Sigmoid colon (tissue), 7 donors: ENCODE measurements around the gene FUT7. TPM values are rescaled to one million over a fixed set of nuclear protein-coding genes. Genes with fewer than 3 reads are reported as not detected.
A peak's percentile ranks its signal among the peaks of the same experiment; 100 is the strongest.

ENCODE experiments used
- DNase-seq: peaks from one replicate; pipeline ENCODE4 v3.0.0-alpha.2; 2019
- H3K27ac ChIP-seq, 4 donors: fragments of 200-600 bp; sonication (generic); one replicate each; pipeline ENCODE4 v1.5.1; 2016 to 2019; ENCODE audit warnings: mild to moderate bottlenecking in 1 of 4
- H3K27me3 ChIP-seq, 3 donors: fragments of 200-600 bp; sonication (generic); one replicate each; pipeline ENCODE4 v1.5.1; 2019; ENCODE audit warnings: mild to moderate bottlenecking in 1 of 3
- H3K36me3 ChIP-seq, 4 donors: fragments of 200-600 bp; sonication (generic); one replicate each; pipeline ENCODE4 v1.5.1; 2016 to 2019
- H3K4me1 ChIP-seq, 4 donors: fragments of 200-600 bp; sonication (generic); one replicate each; pipeline ENCODE4 v1.5.1; 2017 to 2019
- H3K4me3 ChIP-seq, 4 donors: fragments of 200-600 bp; sonication (generic); one replicate each; pipeline ENCODE4 v1.5.1; 2017 to 2019; ENCODE audit warnings: mild to moderate bottlenecking in 2 of 4, moderate library complexity in 1 of 4
- H3K9me3 ChIP-seq, 4 donors: fragments of 200-600 bp in 3 of 4; sonication (generic) in 3 of 4; one replicate each; pipeline versions ENCODE4 v1.5.1 to v1.6.1; 2013 to 2019
- CTCF ChIP-seq, 4 experiments: fragments of 450-650 bp in 3 of 4; fragments of 200-600 bp in 1 of 4; IDR thresholded peaks; one replicate each; pipeline ENCODE4 v1.5.1; 2016 to 2019; ENCODE audit warnings: antibody characterized with exemption in 4 of 4, mild to moderate bottlenecking in 3 of 4, moderate library complexity in 2 of 4
- EP300 ChIP-seq, 4 donors: sonication (generic); formaldehyde crosslinking; IDR thresholded peaks; one replicate each; pipeline ENCODE4 v1.6.1; 2017; ENCODE audit warnings: antibody characterized with exemption in 4 of 4
- POLR2A ChIP-seq, 2 donors: fragments of 450-650 bp; IDR thresholded peaks; one replicate each; pipeline ENCODE4 v1.6.1; 2016; ENCODE audit warnings: antibody characterized with exemption in 2 of 2, mild to moderate bottlenecking in 2 of 2, moderate library complexity in 2 of 2
- POLR2AphosphoS5 ChIP-seq, 4 donors: sonication (generic); formaldehyde crosslinking; IDR thresholded peaks; one replicate each; pipeline ENCODE4 v1.6.1; 2017; ENCODE audit warnings: antibody characterized with exemption in 4 of 4
- WGBS, 2 donors: extraction: QIAGEN DNeasy Blood & Tissue Kit; methylation state at CpG; one replicate each; pipeline ENCODE4 v1.1.7; 2013; 5-methylcytosine and 5-hydroxymethylcytosine counted together
- intact Hi-C: fragments of 100-400 bp; cut with DNase I; formaldehyde crosslinking; loops from one replicate; pipeline ENCODE4 v1.15.1; 2023
- polyA plus RNA-seq, 3 donors: library from polyadenylated mRNA; stranded (reverse); fragments of 200-250 nt; gene quantifications; one replicate each; pipeline ENCODE4 v1.2.3, GENCODE V29; 2013
- total RNA-seq, 4 donors: library from RNA; depleted of rRNA; stranded (reverse); fragments of >200 nt; gene quantifications; one replicate each; pipeline ENCODE4 v1.1.0, GENCODE V29; 2016
- donor health status: healthy with polysubstance abuse.
- donor health status: Bipolar disorder and iron deficiency.
- donor health status: healthy.

FUT7 gene
- total and polyA plus RNA-seq, 7 donors: 0.36 to 1.3 (median 0.84) TPM; not detected in 3

GRCh38 chr9:137074657-137075274 lies 42.9 kb upstream of the FUT7 start:
- Histone ChIP-seq H3K27me3 (peaks cover 23 to 48% (median 36%) of the 10 kb centered on the region in 3 donors), H3K27ac (no peak overlapping the region), H3K4me3 (no peak overlapping the region), H3K36me3 (peaks cover 0 to 10% (median 0%) of the 10 kb centered on the region in 4 donors), H3K9me3 (no peaks in the 10 kb centered on the region), H3K4me1 (peaks cover 0 to 39% (median 36%) of the 10 kb centered on the region in 4 donors)
- 74 to 83% methylated on average over 12 of the region's 12 CpGs for WGBS, 2 donors
- DNase-seq: no peak
- intact Hi-C loops: no loop called here
- TF ChIP-seq POLR2A (IDR thresholded peaks at IDR 0.05): no peak
- TF ChIP-seq POLR2AphosphoS5 (IDR thresholded peaks at IDR 0.05): no peak
- TF ChIP-seq EP300 (IDR thresholded peaks at IDR 0.05): no peak
- no peak for TF ChIP-seq CTCF (IDR thresholded peaks at IDR 0.05)

GRCh38 chr9:137073992-137074399 lies 42.1 kb upstream of the FUT7 start:
- peaks cover 0 to 42% (median 38%) of the 10 kb centered on the region in 4 donors for H3K4me1 ChIP-seq
- WGBS, 2 donors: 36 to 82% methylated on average over 8 of the region's 8 CpGs

GRCh38 chr9:137071282-137071681 lies 39.4 kb upstream of the FUT7 start:
- WGBS, 2 donors: 94% methylated on average over 2 of the region's 2 CpGs
- intact Hi-C loops: no loop called here
- no peak overlapping the region for H3K4me3 ChIP-seq
- no peaks in the 10 kb centered on the region for H3K36me3 ChIP-seq
- H3K9me3 ChIP-seq: no peaks in the 10 kb centered on the region
- peak overlapping the region in 3 of 4 donors; percentile 33 to 66 (median 50) for H3K27ac ChIP-seq
- no peak for DNase-seq
- H3K4me1 ChIP-seq: peaks cover 0 to 17% (median 14%) of the 10 kb centered on the region in 4 donors
- peaks cover 18 to 36% (median 29%) of the 10 kb centered on the region in 3 donors for H3K27me3 ChIP-seq
- TF ChIP-seq EP300 (IDR thresholded peaks at IDR 0.05) (no peak), POLR2AphosphoS5 (IDR thresholded peaks at IDR 0.05) (no peak), CTCF (IDR thresholded peaks at IDR 0.05) (no peak), POLR2A (IDR thresholded peaks at IDR 0.05) (no peak)

More at GRCh38 chr9:137073992-137074399, 42.1 kb upstream of the FUT7 start:
- Histone ChIP-seq H3K36me3 (peaks cover 0 to 2% (median 0%) of the 10 kb centered on the region in 4 donors), H3K4me3 (no peak overlapping the region), H3K9me3 (no peaks in the 10 kb centered on the region), H3K27me3 (peaks cover 30 to 48% (median 37%) of the 10 kb centered on the region in 3 donors), H3K27ac (no peak overlapping the region)
- no peak for DNase-seq
- TF ChIP-seq POLR2A (IDR thresholded peaks at IDR 0.05) (no peak), POLR2AphosphoS5 (IDR thresholded peaks at IDR 0.05) (no peak), EP300 (IDR thresholded peaks at IDR 0.05) (no peak), CTCF (IDR thresholded peaks at IDR 0.05) (no peak)
- intact Hi-C loops: no loop called here

GRCh38 chr9:137070906-137071275 lies 39.0 kb upstream of the FUT7 start:
- TF ChIP-seq POLR2AphosphoS5 (IDR thresholded peaks at IDR 0.05): no peak
- TF ChIP-seq CTCF (IDR thresholded peaks at IDR 0.05): no peak
- no peak for TF ChIP-seq EP300 (IDR thresholded peaks at IDR 0.05)
- no peak for TF ChIP-seq POLR2A (IDR thresholded peaks at IDR 0.05)
- peak overlapping the region; percentile 44 to 66 (median 48) for H3K27ac ChIP-seq
- WGBS, 2 donors: 16 to 24% methylated on average over 6 of the region's 6 CpGs
- H3K4me1 ChIP-seq: peaks cover 0 to 17% (median 14%) of the 10 kb centered on the region in 4 donors
- no peaks in the 10 kb centered on the region for H3K9me3 ChIP-seq
- intact Hi-C loops: no loop called here
- DNase-seq: no peak
- peak overlapping the region in 3 of 4 donors; percentile 32 to 48 (median 41) for H3K4me3 ChIP-seq
- H3K36me3 ChIP-seq: no peaks in the 10 kb centered on the region
- peaks cover 18 to 35% (median 28%) of the 10 kb centered on the region in 3 donors for H3K27me3 ChIP-seq
